Breast epithelium (tissue), 3 donors: ENCODE results near the gene PIGM.

Experiments
- CTCF ChIP-seq, 3 donors: fragments of 450-650 bp; IDR thresholded peaks; one replicate each; pipeline ENCODE4 v1.5.1; 2016 to 2017; ENCODE audit warnings: antibody characterized with exemption in 3 of 3, mild to moderate bottlenecking in 3 of 3, moderate library complexity in 3 of 3
- POLR2A ChIP-seq: fragments of 450-650 bp; IDR thresholded peaks from one replicate; pipeline ENCODE4 v1.6.1; 2016; ENCODE audit warnings: antibody characterized with exemption, mild to moderate bottlenecking, moderate library complexity
- POLR2AphosphoS5 ChIP-seq, 3 donors: sonication (generic); formaldehyde crosslinking; IDR thresholded peaks; one replicate each; pipeline ENCODE4 v1.6.1; 2017; ENCODE audit warnings: antibody characterized with exemption in 3 of 3

- TF ChIP-seq POLR2A (no peak), CTCF (IDR thresholded peaks at IDR 0.05) (no peak), POLR2AphosphoS5 (IDR thresholded peaks at IDR 0.05) (no peak)
Observed at GRCh38 chr1:159994896-159995295, 36.9 kb downstream of the PIGM start.
